NB4 (cell line): ENCODE data around the gene KIAA1217.

ENCODE experiments used
- DNase-seq: peaks from one replicate; pipeline ENCODE4 v3.0.0; 2010; ENCODE audit warnings: low read depth
- H3K4me3 ChIP-seq: one replicate; pipeline ENCODE4 v1.5.1; 2011; ENCODE audit warnings: mild to moderate bottlenecking, low read depth, low read length, moderate library complexity
- MAX ChIP-seq: IDR thresholded peaks from 2 replicates; pipeline ENCODE4 v1.6.1; 2011; ENCODE audit warnings: low read depth, low read length
- MYC ChIP-seq: IDR thresholded peaks from 2 replicates; pipeline ENCODE4 v1.6.1; 2011; ENCODE audit warnings: low read depth, low read length
- POLR2A ChIP-seq: IDR thresholded peaks from 2 replicates; pipeline ENCODE4 v1.6.1; 2011; ENCODE audit warnings: mild to moderate bottlenecking; ENCODE audit not compliant: insufficient read length; ENCODE audit errors: extremely low read depth
- TF ChIP-seq, protein P1 (sequence below): IDR thresholded peaks from one replicate; pipeline ENCODE4 v1.5.1; 2012; ENCODE audit warnings: low read depth, low read length

The KIAA1217 gene

GRCh38 chr10:24259365-24260130 is 50.6 kb downstream of the KIAA1217 start:
- TF ChIP-seq MAX (no peak), POLR2A (no peak), MYC (no peak)
- TF ChIP-seq, protein P1, sequence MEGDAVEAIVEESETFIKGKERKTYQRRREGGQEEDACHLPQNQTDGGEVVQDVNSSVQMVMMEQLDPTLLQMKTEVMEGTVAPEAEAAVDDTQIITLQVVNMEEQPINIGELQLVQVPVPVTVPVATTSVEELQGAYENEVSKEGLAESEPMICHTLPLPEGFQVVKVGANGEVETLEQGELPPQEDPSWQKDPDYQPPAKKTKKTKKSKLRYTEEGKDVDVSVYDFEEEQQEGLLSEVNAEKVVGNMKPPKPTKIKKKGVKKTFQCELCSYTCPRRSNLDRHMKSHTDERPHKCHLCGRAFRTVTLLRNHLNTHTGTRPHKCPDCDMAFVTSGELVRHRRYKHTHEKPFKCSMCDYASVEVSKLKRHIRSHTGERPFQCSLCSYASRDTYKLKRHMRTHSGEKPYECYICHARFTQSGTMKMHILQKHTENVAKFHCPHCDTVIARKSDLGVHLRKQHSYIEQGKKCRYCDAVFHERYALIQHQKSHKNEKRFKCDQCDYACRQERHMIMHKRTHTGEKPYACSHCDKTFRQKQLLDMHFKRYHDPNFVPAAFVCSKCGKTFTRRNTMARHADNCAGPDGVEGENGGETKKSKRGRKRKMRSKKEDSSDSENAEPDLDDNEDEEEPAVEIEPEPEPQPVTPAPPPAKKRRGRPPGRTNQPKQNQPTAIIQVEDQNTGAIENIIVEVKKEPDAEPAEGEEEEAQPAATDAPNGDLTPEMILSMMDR = no peak
- no peak for DNase-seq
- H3K4me3 ChIP-seq = no peak overlapping the region

DNA sequence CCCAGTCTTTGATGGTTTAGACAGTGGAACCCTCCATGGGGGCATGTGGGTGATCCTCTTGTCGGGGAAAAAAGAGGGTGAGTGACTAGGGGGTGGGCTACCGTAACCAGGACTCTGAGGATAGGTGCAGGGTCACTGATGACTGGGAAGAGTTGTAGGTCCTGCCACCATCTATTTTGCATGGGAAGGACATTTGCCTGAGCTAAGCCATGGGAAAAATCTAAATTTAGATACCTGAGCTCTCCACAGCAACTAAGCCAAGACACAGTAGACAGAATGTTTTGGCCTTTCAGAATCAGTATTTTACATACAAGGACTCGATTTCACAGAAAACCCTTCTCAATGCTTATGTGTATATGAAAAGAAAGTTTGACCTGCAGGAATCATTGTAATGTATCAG is 52.7 kb downstream of the KIAA1217 start:
- TF ChIP-seq MYC = no peak
- no peak overlapping the region for H3K4me3 ChIP-seq
- no peak for DNase-seq

DNA sequence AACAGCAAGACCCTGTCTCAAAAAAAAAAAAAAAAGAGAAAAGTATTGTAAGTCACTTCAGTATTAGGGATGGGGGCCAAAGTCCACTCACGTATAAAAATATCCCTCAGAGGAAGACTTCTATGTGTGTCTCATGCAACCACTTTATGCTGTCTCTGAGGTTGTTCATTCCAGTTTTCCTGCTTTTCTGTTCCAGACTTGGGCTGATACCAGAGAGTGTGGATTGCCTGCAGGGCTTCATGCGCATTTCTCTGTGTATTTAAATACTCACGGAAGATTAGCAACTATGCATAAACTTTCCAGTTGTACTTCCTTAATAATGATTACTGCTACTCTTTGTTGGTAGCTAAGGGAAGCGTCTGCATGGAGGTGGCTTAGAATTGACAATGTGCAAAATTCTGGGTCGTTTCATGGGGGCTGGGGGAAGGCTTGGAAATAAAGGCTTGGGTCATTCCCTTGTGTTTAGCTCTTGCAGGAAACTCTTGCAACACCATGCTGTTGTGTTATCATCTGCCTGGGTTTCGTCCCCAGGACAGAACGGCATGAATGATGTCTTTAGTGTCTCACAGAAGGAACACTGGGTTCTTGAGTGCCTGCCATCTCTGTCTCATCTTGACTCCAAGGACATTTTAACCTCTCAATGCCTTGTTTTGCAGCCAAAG is 54.1 kb downstream of the KIAA1217 start:
- no peak for DNase-seq
- TF ChIP-seq, protein P1 = no peak
- TF ChIP-seq MAX (no peak), POLR2A (no peak), MYC (no peak)
- H3K4me3 ChIP-seq = no peak overlapping the region

DNA sequence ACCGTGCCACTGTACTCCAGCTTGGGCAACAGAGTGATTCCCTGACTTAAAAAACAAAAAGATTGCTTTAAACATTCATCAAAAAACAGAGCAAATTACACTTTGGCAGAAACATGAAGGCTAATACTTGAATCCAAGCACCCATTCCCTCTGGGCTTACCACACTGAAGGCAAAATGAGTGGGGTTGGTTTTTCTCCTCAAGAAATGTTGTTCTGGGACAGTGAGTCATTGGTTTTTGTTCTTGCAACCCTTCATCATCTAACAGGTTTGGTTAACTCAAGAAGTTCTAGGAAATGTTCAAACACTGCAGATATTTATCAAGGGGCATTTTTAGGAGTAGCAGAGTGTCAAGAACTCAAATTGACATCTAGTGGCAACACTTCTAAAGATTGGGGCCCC is 60.5 kb downstream of the KIAA1217 start:
- DNase-seq = no peak
- H3K4me3 ChIP-seq = no peak overlapping the region
- TF ChIP-seq, protein P1 = no peak
- no peak for TF ChIP-seq POLR2A
- TF ChIP-seq MAX = no peak
- TF ChIP-seq MYC = no peak

GRCh38 chr10:24272374-24272773 is 63.4 kb downstream of the KIAA1217 start:
- no peak overlapping the region for H3K4me3 ChIP-seq
- TF ChIP-seq MAX = no peak
- no peak for TF ChIP-seq POLR2A
- TF ChIP-seq MYC = no peak
- TF ChIP-seq, protein P1 = no peak
- no peak for DNase-seq

DNA sequence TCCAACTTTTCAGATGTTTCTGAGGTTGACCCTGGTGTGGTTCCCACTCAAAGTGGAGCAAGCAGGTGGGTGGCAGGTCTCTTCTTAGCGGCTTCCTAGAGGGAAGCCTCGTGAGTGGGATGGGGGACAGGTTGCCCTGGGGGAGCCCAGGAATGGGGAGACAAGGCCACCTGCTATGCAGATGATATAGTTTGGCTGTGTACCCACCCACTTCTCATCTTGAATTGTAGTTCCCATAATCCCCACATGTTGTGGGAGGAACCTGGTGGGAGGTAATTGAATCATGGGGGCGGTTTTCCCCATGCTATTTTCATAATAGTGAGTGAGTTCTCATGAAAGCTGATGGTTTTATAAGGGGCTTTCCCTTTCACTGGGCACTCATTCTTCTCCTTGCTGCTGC is 68.3 kb downstream of the KIAA1217 start:
- DNase-seq = no peak
- no peak overlapping the region for H3K4me3 ChIP-seq
- TF ChIP-seq, protein P1 = no peak
- no peak for TF ChIP-seq MYC
- no peak for TF ChIP-seq POLR2A
- TF ChIP-seq MAX = no peak
